Amniotic stem cell (primary cell): ENCODE measurements around the gene DBNL.

ENCODE experiments used
- DNase-seq: peaks from one replicate; lab custom pipeline; 2025; lab: John Stamatoyannopoulos, UW

DBNL gene

GRCh38 chr7:44043902-44044301, 600 bp upstream of the DBNL start:
- no peak for DNase-seq

GRCh38 chr7:44045226-44046014, 918 bp downstream of the DBNL start:
- DNase-seq, result no peak

GRCh38 chr7:44046321-44047061, 2.0 kb downstream of the DBNL start:
- no peak for DNase-seq

- DNase-seq, result no peak
These were observed 3.7 kb downstream of the DBNL start for GRCh38 chr7:44048031-44048795.

- no peak for DNase-seq
These were observed 5.8 kb downstream of the DBNL start for GRCh38 chr7:44050121-44050914.

- DNase-seq, result no peak
These were observed 6.5 kb downstream of the DBNL start for GRCh38 chr7:44050915-44051560.

GRCh38 chr7:44051611-44052220, 7.2 kb downstream of the DBNL start:
- DNase-seq, result no peak

GRCh38 chr7:44052771-44053365, 8.4 kb downstream of the DBNL start:
- no peak for DNase-seq

- DNase-seq, result no peak
These were observed 12.2 kb downstream of the DBNL start for GRCh38 chr7:44056681-44057080.

GRCh38 chr7:44057181-44057848, 12.8 kb downstream of the DBNL start:
- DNase-seq, result no peak

- DNase-seq, result no peak
These were observed 13.6 kb downstream of the DBNL start for GRCh38 chr7:44057849-44058758.

- no peak for DNase-seq
These were observed 14.3 kb downstream of the DBNL start for GRCh38 chr7:44058759-44059218.

- DNase-seq, result no peak
These were observed 15.0 kb downstream of the DBNL start for GRCh38 chr7:44059219-44060090.

- DNase-seq, result no peak
These were observed 15.8 kb downstream of the DBNL start for GRCh38 chr7:44060091-44060947.

- no peak for DNase-seq
These were observed 16.6 kb downstream of the DBNL start for GRCh38 chr7:44060948-44061644.

GRCh38 chr7:44061645-44062179, 17.2 kb downstream of the DBNL start:
- DNase-seq, result no peak
